ENCODE results near the gene ACSBG1. TPM values are rescaled to one million over a fixed set of nuclear protein-coding genes. Genes with fewer than 3 reads are reported as not detected.
A peak's percentile ranks its signal among the peaks of the same experiment; 100 is the strongest.

ACSBG1 gene
- total RNA-seq, 1 donor from 2014 or later, result not detected

DNA sequence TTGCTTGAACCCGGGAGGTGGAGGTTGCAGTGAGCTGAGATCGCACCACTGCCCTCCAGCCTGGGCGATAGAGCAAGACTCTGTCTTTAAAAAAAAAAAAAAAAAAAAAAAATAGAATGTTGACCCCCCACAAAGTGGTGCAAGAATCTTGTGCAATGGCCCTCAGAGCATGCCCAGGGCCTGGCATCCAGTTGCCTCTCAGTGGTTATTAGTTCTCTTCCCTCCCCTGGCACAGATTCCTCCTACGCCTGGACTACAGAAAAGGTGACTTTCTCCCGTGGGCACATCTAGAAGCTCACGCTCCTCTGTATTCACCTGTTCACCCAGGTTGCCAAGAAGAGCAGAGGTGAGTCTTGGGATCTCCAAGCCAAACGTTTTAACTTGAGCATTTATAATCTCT is 36.7 kb downstream of the ACSBG1 start:
- TF ChIP-seq, protein P1, sequence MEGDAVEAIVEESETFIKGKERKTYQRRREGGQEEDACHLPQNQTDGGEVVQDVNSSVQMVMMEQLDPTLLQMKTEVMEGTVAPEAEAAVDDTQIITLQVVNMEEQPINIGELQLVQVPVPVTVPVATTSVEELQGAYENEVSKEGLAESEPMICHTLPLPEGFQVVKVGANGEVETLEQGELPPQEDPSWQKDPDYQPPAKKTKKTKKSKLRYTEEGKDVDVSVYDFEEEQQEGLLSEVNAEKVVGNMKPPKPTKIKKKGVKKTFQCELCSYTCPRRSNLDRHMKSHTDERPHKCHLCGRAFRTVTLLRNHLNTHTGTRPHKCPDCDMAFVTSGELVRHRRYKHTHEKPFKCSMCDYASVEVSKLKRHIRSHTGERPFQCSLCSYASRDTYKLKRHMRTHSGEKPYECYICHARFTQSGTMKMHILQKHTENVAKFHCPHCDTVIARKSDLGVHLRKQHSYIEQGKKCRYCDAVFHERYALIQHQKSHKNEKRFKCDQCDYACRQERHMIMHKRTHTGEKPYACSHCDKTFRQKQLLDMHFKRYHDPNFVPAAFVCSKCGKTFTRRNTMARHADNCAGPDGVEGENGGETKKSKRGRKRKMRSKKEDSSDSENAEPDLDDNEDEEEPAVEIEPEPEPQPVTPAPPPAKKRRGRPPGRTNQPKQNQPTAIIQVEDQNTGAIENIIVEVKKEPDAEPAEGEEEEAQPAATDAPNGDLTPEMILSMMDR (conservative IDR thresholded peaks at IDR 0.05), result no peak
- Mint-ChIP-seq H3K4me3 (no peak overlapping the region), H3K9me3 (no peaks in the 10 kb centered on the region), H3K27me3 (peaks cover 7% of the 10 kb centered on the region), H3K27ac (no peak overlapping the region), H3K4me1 (ENCODE audit: unreplicated experiment) (no peaks in the 10 kb centered on the region), H3K36me3 (no peaks in the 10 kb centered on the region)
- no peak for DNase-seq (ENCODE audit: extremely low spot score, unreplicated experiment)

DNA sequence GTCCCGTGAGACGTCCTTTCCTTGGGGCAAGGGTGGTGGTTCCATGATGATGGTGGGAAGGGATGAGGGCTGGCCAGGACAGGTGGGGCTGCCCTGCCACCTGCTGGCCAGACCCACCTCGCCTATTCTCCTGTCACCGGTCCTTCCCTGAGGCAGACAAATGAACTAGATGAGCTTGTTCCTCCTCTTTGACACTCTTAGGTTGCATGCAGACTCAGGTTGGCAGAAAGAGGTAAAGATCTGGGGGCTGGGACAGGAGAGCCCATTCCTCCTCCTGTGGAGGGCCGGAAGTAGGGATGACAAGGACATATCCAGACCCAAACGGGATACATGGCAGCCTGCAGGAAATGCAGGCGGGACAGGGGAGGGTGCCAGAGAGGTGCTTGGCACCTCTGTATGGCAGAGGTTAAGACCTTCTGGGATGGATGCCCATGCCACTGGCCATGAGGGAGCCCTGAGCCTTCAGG is 38.6 kb downstream of the ACSBG1 start:
- Mint-ChIP-seq H3K9me3 (no peaks in the 10 kb centered on the region), H3K4me3 (no peak overlapping the region), H3K27me3 (peaks cover 7% of the 10 kb centered on the region), H3K4me1 (ENCODE audit: unreplicated experiment) (no peaks in the 10 kb centered on the region), H3K36me3 (no peaks in the 10 kb centered on the region), H3K27ac (peak overlapping the region; percentile 14)
- DNase-seq (ENCODE audit: extremely low spot score, unreplicated experiment), result no peak
- TF ChIP-seq, protein P1 (conservative IDR thresholded peaks at IDR 0.05), result peak; percentile 71

GRCh38 chr15:78194568-78194925 is 39.8 kb downstream of the ACSBG1 start:
- H3K4me3 Mint-ChIP-seq, result no peak overlapping the region
- no peak for DNase-seq (ENCODE audit: extremely low spot score, unreplicated experiment)
- no peaks in the 10 kb centered on the region for H3K36me3 Mint-ChIP-seq
- no peaks in the 10 kb centered on the region for H3K9me3 Mint-ChIP-seq
- H3K27me3 Mint-ChIP-seq, result peaks cover 3% of the 10 kb centered on the region
- TF ChIP-seq, protein P1 (conservative IDR thresholded peaks at IDR 0.05), result no peak
- no peaks in the 10 kb centered on the region for H3K4me1 Mint-ChIP-seq (ENCODE audit: unreplicated experiment)
- no peak overlapping the region for H3K27ac Mint-ChIP-seq

DNA sequence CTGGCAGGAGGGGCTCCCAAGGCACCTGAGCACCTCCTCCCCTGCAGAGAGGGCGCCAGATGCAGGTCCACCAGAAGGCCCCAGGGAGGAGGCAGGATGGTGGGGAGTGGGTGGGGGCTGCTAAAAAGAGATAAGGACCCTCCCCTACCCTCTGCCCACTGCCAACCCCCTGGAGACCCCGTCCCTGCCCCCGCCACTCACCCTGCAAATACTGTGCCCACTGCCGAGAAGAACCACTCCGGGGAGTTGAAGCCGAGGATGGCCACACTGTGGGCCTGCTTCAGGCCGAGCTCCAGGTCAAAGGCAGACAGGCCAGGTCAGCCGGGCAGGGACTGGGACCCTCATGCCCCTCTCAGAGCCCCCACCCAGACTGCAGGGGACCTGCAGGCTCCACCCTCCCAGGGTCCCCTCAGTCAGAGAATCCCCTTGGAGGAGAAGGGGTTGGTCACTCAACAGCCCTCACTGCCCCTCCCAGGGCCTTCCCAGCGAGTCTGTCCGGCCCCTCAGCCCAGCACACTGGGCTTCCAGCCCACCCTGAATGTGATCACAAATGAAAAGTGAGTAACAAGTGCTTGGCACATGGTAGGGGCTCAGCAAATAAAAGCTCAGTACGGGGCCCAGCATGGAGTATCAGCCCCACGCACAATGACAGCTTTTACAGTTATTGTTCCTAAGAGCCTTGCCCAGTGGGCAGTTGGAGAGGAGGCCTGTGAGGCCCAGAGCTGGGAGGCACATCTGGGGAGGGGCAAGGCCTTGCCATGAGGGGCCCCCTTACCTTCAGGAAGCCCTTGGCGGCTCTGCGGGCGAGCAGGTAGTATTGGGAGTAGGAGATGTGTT is 40.4 kb downstream of the ACSBG1 start:
- H3K36me3 Mint-ChIP-seq, result no peaks in the 10 kb centered on the region
- TF ChIP-seq, protein P1 (conservative IDR thresholded peaks at IDR 0.05), result no peak
- no peaks in the 10 kb centered on the region for H3K4me1 Mint-ChIP-seq (ENCODE audit: unreplicated experiment)
- H3K27ac Mint-ChIP-seq, result no peak overlapping the region
- DNase-seq (ENCODE audit: extremely low spot score, unreplicated experiment), result no peak
- H3K27me3 Mint-ChIP-seq, result peaks cover 3% of the 10 kb centered on the region
- H3K9me3 Mint-ChIP-seq, result no peaks in the 10 kb centered on the region
- H3K4me3 Mint-ChIP-seq, result no peak overlapping the region

- H3K4me1 Mint-ChIP-seq (ENCODE audit: unreplicated experiment), result no peaks in the 10 kb centered on the region
- H3K4me3 Mint-ChIP-seq, result no peak overlapping the region
- H3K9me3 Mint-ChIP-seq, result no peaks in the 10 kb centered on the region
- TF ChIP-seq, protein P1 (conservative IDR thresholded peaks at IDR 0.05), result no peak
- no peaks in the 10 kb centered on the region for H3K36me3 Mint-ChIP-seq
- DNase-seq (ENCODE audit: extremely low spot score, unreplicated experiment), result no peak
- H3K27me3 Mint-ChIP-seq, result peaks cover 3% of the 10 kb centered on the region
- no peak overlapping the region for H3K27ac Mint-ChIP-seq
Measured at GRCh38 chr15:78192826-78193594, 41.4 kb downstream of the ACSBG1 start.
